Osteoblast (primary cell): ENCODE data around the gene KIF26B. TPM values are rescaled to one million over a fixed set of nuclear protein-coding genes. Genes with fewer than 3 reads are reported as not detected.

ENCODE experiments used
- DNase-seq: peaks from one replicate; pipeline ENCODE4 v3.0.0; 2011; ENCODE audit warnings: low spot score, mixed read lengths; ENCODE audit not compliant: insufficient read length; ENCODE audit errors: missing footprints
- H2AFZ ChIP-seq: 2 replicates; pipeline ENCODE4 v1.6.0; 2011; ENCODE audit warnings: mild to moderate bottlenecking, low read length
- H3K27ac ChIP-seq: 2 replicates; pipeline ENCODE4 v1.5.1; 2011; ENCODE audit warnings: mild to moderate bottlenecking, low read depth, low read length, moderate library complexity
- H3K27me3 ChIP-seq: 2 replicates; pipeline ENCODE4 v1.6.0; 2012; ENCODE audit warnings: mild to moderate bottlenecking, control low read depth, inconsistent platforms, low read length, moderate library complexity; ENCODE audit not compliant: insufficient read depth
- H3K36me3 ChIP-seq: 2 replicates; pipeline ENCODE4 v1.5.1; 2011; ENCODE audit warnings: mild to moderate bottlenecking, low read length, control low read depth, moderate library complexity; ENCODE audit not compliant: insufficient read depth
- H3K4me1 ChIP-seq: 2 replicates; pipeline ENCODE4 v1.5.1; 2011; ENCODE audit warnings: mild to moderate bottlenecking, low read length, control low read depth, moderate library complexity; ENCODE audit not compliant: insufficient read depth
- H3K4me2 ChIP-seq: 2 replicates; pipeline ENCODE4 v1.6.0; 2011; ENCODE audit warnings: mild to moderate bottlenecking, low read length; ENCODE audit not compliant: insufficient read depth
- H3K4me3 ChIP-seq: fragments of 200-600 bp; sonication (generic); 3 replicates; pipeline ENCODE4 v1.5.1; 2012; ENCODE audit warnings: mild to moderate bottlenecking, low read length, inconsistent platforms; ENCODE audit not compliant: insufficient read depth
- H3K79me2 ChIP-seq: 2 replicates; pipeline ENCODE4 v1.6.0; 2012; ENCODE audit warnings: mild to moderate bottlenecking, low read length, control low read depth, inconsistent platforms; ENCODE audit not compliant: insufficient read depth
- H3K9me3 ChIP-seq: 2 replicates; pipeline ENCODE4 v1.5.1; 2011; ENCODE audit warnings: low read depth, low read length, control low read depth
- H4K20me1 ChIP-seq: 2 replicates; pipeline ENCODE4 v1.6.0; 2012; ENCODE audit warnings: mild to moderate bottlenecking, low read length, control low read depth; ENCODE audit not compliant: insufficient read depth
- CTCF ChIP-seq: IDR thresholded peaks from 2 replicates; pipeline ENCODE4 v1.5.1; 2011; ENCODE audit warnings: mild to moderate bottlenecking, low read depth, low read length, moderate library complexity; ENCODE audit errors: extremely low read depth
- total RNA-seq: library from RNA; depleted of rRNA; stranded (reverse); fragments of >200 nt; gene quantifications from 2 replicates; pipeline ENCODE4 v1.2.3, GENCODE V29; 2012

The KIF26B gene
- total RNA-seq, 1 donor, result 22.1 TPM

- no peaks in the 10 kb centered on the region for H4K20me1 ChIP-seq
- H3K79me2 ChIP-seq, result no peaks in the 10 kb centered on the region
- no peak overlapping the region for H2AFZ ChIP-seq
- H3K4me2 ChIP-seq, result no peak overlapping the region
- no peaks in the 10 kb centered on the region for H3K4me1 ChIP-seq
- no peaks in the 10 kb centered on the region for H3K27me3 ChIP-seq
- no peaks in the 10 kb centered on the region for H3K36me3 ChIP-seq
- no peak for TF ChIP-seq CTCF
- DNase-seq, result no peak
- H3K9me3 ChIP-seq, result no peaks in the 10 kb centered on the region
- no peak overlapping the region for H3K4me3 ChIP-seq
- no peak overlapping the region for H3K27ac ChIP-seq
These were observed 534.0 kb downstream of the KIF26B start for GRCh38 chr1:245688536-245689453.

- Histone ChIP-seq H4K20me1 (no peaks in the 10 kb centered on the region), H3K36me3 (no peaks in the 10 kb centered on the region), H3K4me3 (no peak overlapping the region), H3K27me3 (no peaks in the 10 kb centered on the region), H3K9me3 (no peaks in the 10 kb centered on the region), H3K4me2 (no peak overlapping the region), H2AFZ (no peak overlapping the region), H3K27ac (no peak overlapping the region), H3K79me2 (no peaks in the 10 kb centered on the region), H3K4me1 (no peaks in the 10 kb centered on the region)
- TF ChIP-seq CTCF, result no peak
- DNase-seq, result no peak
These were observed 535.4 kb downstream of the KIF26B start for GRCh38 chr1:245690156-245690690.

- Histone ChIP-seq H3K4me1 (no peaks in the 10 kb centered on the region), H3K27me3 (no peaks in the 10 kb centered on the region), H3K36me3 (no peaks in the 10 kb centered on the region), H2AFZ (no peak overlapping the region), H4K20me1 (no peaks in the 10 kb centered on the region), H3K79me2 (no peaks in the 10 kb centered on the region), H3K9me3 (no peaks in the 10 kb centered on the region), H3K4me2 (no peak overlapping the region), H3K27ac (no peak overlapping the region), H3K4me3 (no peak overlapping the region)
- TF ChIP-seq CTCF, result no peak
- peak; percentile 31 for DNase-seq
These were observed 536.3 kb downstream of the KIF26B start for GRCh38 chr1:245690946-245691541.

- peak; percentile 76 for DNase-seq
- H4K20me1 ChIP-seq, result no peaks in the 10 kb centered on the region
- no peak overlapping the region for H2AFZ ChIP-seq
- H3K4me2 ChIP-seq, result no peak overlapping the region
- H3K4me1 ChIP-seq, result no peaks in the 10 kb centered on the region
- H3K4me3 ChIP-seq, result no peak overlapping the region
- no peaks in the 10 kb centered on the region for H3K9me3 ChIP-seq
- no peaks in the 10 kb centered on the region for H3K79me2 ChIP-seq
- no peak for TF ChIP-seq CTCF
- H3K27me3 ChIP-seq, result no peaks in the 10 kb centered on the region
- H3K27ac ChIP-seq, result no peak overlapping the region
- no peaks in the 10 kb centered on the region for H3K36me3 ChIP-seq
These were observed 537.1 kb downstream of the KIF26B start for GRCh38 chr1:245691897-245692296.
